Testis (tissue), 2 donors: ENCODE data around the gene NFATC2.

Experiments used
- CTCF ChIP-seq, 3 experiments: fragments of 450-650 bp in 2 of 3; fragments of 200-600 bp in 1 of 3; sonication (generic) in 1 of 3; IDR thresholded peaks; one replicate each; pipeline ENCODE4 v1.5.1; 2016 to 2019; ENCODE audit warnings: antibody characterized with exemption in 3 of 3, mild to moderate bottlenecking in 2 of 3, moderate library complexity in 1 of 3
- POLR2A ChIP-seq: fragments of 450-650 bp; IDR thresholded peaks from one replicate; pipeline ENCODE4 v1.6.1; 2017; ENCODE audit warnings: antibody characterized with exemption, mild to moderate bottlenecking, moderate library complexity

GRCh38 chr20:51535075-51535386 lies 7.5 kb downstream of the NFATC2 start:
- TF ChIP-seq CTCF (IDR thresholded peaks at IDR 0.05) (no peak), POLR2A (no peak)
